ENCODE data around the gene SQSTM1. TPM values are rescaled to one million over a fixed set of nuclear protein-coding genes. Genes with fewer than 3 reads are reported as not detected.
A peak's percentile ranks its signal among the peaks of the same experiment; 100 is the strongest.

The SQSTM1 gene
- polyA plus RNA-seq, 1 experiment = 366 TPM

GRCh38 chr5:179829732-179830435 is 9.2 kb downstream of the SQSTM1 start:
- H3K27me3 ChIP-seq (ENCODE audit: control insufficient read depth, insufficient read depth, low read length) = no peaks in the 10 kb centered on the region
- H3K27ac ChIP-seq (ENCODE audit: low read depth, low read length) = peak overlapping the region; percentile 39
- peaks cover 5% of the 10 kb centered on the region for H3K9me3 ChIP-seq (ENCODE audit: control insufficient read depth, insufficient read depth, low read length)
- no peak overlapping the region for H3K4me3 ChIP-seq (ENCODE audit: low read depth, low read length)
- TF ChIP-seq CTCF (IDR thresholded peaks at IDR 0.05; ENCODE audit: low read depth, low read length) = no peak
- CTCF ChIA-PET = interaction anchor here (0.7 kb wide), 1 partner anchor 109 kb away, joined by 3 read pairs; no protein-coding TSS in a partner anchor
- POLR2A ChIA-PET = interaction anchor here (3.2 kb wide), 1 partner anchor 9 kb away, joined by 14 read pairs; the partner anchor contains the start of gene SQSTM1
- DNase-seq (ENCODE audit: low read depth, low spot score) = no peak

GRCh38 chr5:179830818-179831468 is 10.2 kb downstream of the SQSTM1 start:
- peak overlapping the region; percentile 31 for H3K27ac ChIP-seq (ENCODE audit: low read depth, low read length)
- no peak for TF ChIP-seq CTCF (IDR thresholded peaks at IDR 0.05; ENCODE audit: low read depth, low read length)
- no peak overlapping the region for H3K4me3 ChIP-seq (ENCODE audit: low read depth, low read length)
- ChIA-PET POLR2A (interaction anchor here (3.2 kb wide), 1 partner anchor 10 kb away, joined by 14 read pairs; the partner anchor contains the start of gene SQSTM1), CTCF (no interaction called here)
- peaks cover 5% of the 10 kb centered on the region for H3K9me3 ChIP-seq (ENCODE audit: control insufficient read depth, insufficient read depth, low read length)
- DNase-seq (ENCODE audit: low read depth, low spot score) = no peak
- no peaks in the 10 kb centered on the region for H3K27me3 ChIP-seq (ENCODE audit: control insufficient read depth, insufficient read depth, low read length)

- no peak for DNase-seq (ENCODE audit: low read depth, low spot score)
- no peaks in the 10 kb centered on the region for H3K27me3 ChIP-seq (ENCODE audit: control insufficient read depth, insufficient read depth, low read length)
- ChIA-PET POLR2A (interaction anchor here (0.9 to 3.2 kb wide), 4 partner anchors 9 to 12 kb away, joined by 3 to 14 read pairs (median 4); partner anchors contain the start of gene SQSTM1), CTCF (no interaction called here)
- no peak overlapping the region for H3K27ac ChIP-seq (ENCODE audit: low read depth, low read length)
- TF ChIP-seq CTCF (IDR thresholded peaks at IDR 0.05; ENCODE audit: low read depth, low read length) = no peak
- H3K9me3 ChIP-seq (ENCODE audit: control insufficient read depth, insufficient read depth, low read length) = peaks cover 5% of the 10 kb centered on the region
- H3K4me3 ChIP-seq (ENCODE audit: low read depth, low read length) = no peak overlapping the region
Measured at GRCh38 chr5:179832039-179832745, 11.5 kb downstream of the SQSTM1 start.

- Histone ChIP-seq H3K27ac (ENCODE audit: low read depth, low read length) (no peak overlapping the region), H3K9me3 (ENCODE audit: control insufficient read depth, insufficient read depth, low read length) (peaks cover 5% of the 10 kb centered on the region), H3K27me3 (ENCODE audit: control insufficient read depth, insufficient read depth, low read length) (no peaks in the 10 kb centered on the region), H3K4me3 (ENCODE audit: low read depth, low read length) (no peak overlapping the region)
- POLR2A ChIA-PET = interaction anchor here (0.9 to 1.1 kb wide), 3 partner anchors 10 to 13 kb away, joined by 3 to 5 read pairs (median 3); partner anchors contain the start of gene SQSTM1
- no peak for DNase-seq (ENCODE audit: low read depth, low spot score)
- no peak for TF ChIP-seq CTCF (IDR thresholded peaks at IDR 0.05; ENCODE audit: low read depth, low read length)
- CTCF ChIA-PET = no interaction called here
Measured at GRCh38 chr5:179833056-179833708, 12.5 kb downstream of the SQSTM1 start.
